22Rv1 (cell line): ENCODE data around the gene IMPDH2.

Experiments used
- H3K27ac ChIP-seq: fragments of 450-650 bp; 2 replicates; pipeline ENCODE4 v1.5.1; 2017
- CTCF ChIP-seq: fragments of 450-650 bp; IDR thresholded peaks from 2 replicates; pipeline ENCODE4 v1.5.1; 2017; ENCODE audit warnings: mild to moderate bottlenecking
- ZFX ChIP-seq: fragments of 450-650 bp; IDR thresholded peaks from 2 replicates; pipeline ENCODE4 v1.6.1; 2017; ENCODE audit warnings: antibody characterized with exemption, borderline replicate concordance

The IMPDH2 gene

GRCh38 chr3:48985831-48986376, 43.3 kb downstream of the IMPDH2 start:
- H3K27ac ChIP-seq = 0 out of 2 replicates have a peak overlapping the region, but pooled peaks have one; percentile 17
- TF ChIP-seq ZFX (no peak), CTCF (no peak)

GRCh38 chr3:48984663-48985062, 44.5 kb downstream of the IMPDH2 start:
- H3K27ac ChIP-seq = peak overlapping the region; percentile 17; the same call in 1 of the 2 replicates
- TF ChIP-seq CTCF (no peak), ZFX (no peak)

- TF ChIP-seq ZFX = no peak
- TF ChIP-seq CTCF = no peak
- no peak overlapping the region for H3K27ac ChIP-seq
Measured at GRCh38 chr3:48983096-48983495, 46.1 kb downstream of the IMPDH2 start.

- no peak for TF ChIP-seq CTCF
- H3K27ac ChIP-seq = no peak overlapping the region
Measured at GRCh38 chr3:48982686-48983085, 46.5 kb downstream of the IMPDH2 start.

- TF ChIP-seq ZFX (no peak), CTCF (no peak)
- H3K27ac ChIP-seq = no peak overlapping the region
Measured at GRCh38 chr3:48982016-48982415, 47.2 kb downstream of the IMPDH2 start.

GRCh38 chr3:48980295-48980694, 48.9 kb downstream of the IMPDH2 start:
- no peak for TF ChIP-seq CTCF
- TF ChIP-seq ZFX = no peak
- H3K27ac ChIP-seq = no peak overlapping the region; the same call in 1 of the 2 replicates

GRCh38 chr3:48979451-48979850, 49.7 kb downstream of the IMPDH2 start:
- TF ChIP-seq ZFX = no peak
- no peak for TF ChIP-seq CTCF
- no peak overlapping the region; the same call in 1 of the 2 replicates for H3K27ac ChIP-seq
